ENCODE results near the gene ORC5.

DNA sequence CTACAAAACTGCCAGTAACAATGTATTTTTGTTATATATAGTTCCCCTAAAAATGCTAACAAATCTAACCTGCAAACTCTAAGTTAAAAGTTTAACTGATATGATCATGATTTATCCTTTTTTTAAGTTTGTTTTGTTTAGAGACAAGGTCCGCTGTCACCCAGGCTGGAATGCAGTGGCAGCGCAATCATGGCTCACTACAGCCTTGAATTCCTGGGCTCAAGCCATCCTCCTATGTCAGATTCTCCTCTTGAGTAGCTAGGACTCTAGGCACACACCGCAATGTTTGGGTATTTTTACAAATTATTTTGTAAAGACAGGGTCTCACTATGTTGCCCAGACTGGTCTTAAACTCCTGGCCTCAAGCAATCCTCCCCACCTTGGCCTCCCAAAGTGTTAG is 46.6 kb downstream of the ORC5 start:
- TF ChIP-seq CTCF (IDR thresholded peaks at IDR 0.05) (no peak), ZFX (IDR thresholded peaks at IDR 0.05; ENCODE audit: borderline replicate concordance) (no peak)

All from 22Rv1 (cell line).